GM18870 (cell line): ENCODE results near the gene COLGALT1.
A peak's percentile ranks its signal among the peaks of the same experiment; 100 is the strongest.
"Not testable (repeated sequence)": the region's sequence is repeated elsewhere in the genome, so short reads cannot be mapped to it uniquely, and the experiment has no call there.

ENCODE experiments used
- ATAC-seq: cut with Tn5 transposase; IDR thresholded peaks from one replicate; pipeline ENCODE4 v1.9.1; 2021; ENCODE audit warnings: moderate library complexity; ENCODE audit not compliant: unreplicated experiment

The COLGALT1 gene

GRCh38 chr19:17555480-17555928, at the start of gene COLGALT1:
Gene COLGALT1 (plus strand): TSS chr19:17555649. CDS start chr19:17555714, 65 bp downstream.
- ATAC-seq = peak; percentile 54

GRCh38 chr19:17506745-17507144, 48.7 kb upstream of the COLGALT1 start:
- no peak for ATAC-seq

GRCh38 chr19:17508558-17508933, 46.9 kb upstream of the COLGALT1 start:
- ATAC-seq = not testable (repeated sequence)

- no peak for ATAC-seq
Measured at GRCh38 chr19:17510220-17510993, 45.0 kb upstream of the COLGALT1 start.

GRCh38 chr19:17511724-17512573, 43.5 kb upstream of the COLGALT1 start:
- ATAC-seq = peak; percentile 42

GRCh38 chr19:17512574-17512939, 42.9 kb upstream of the COLGALT1 start:
- ATAC-seq = no peak

GRCh38 chr19:17515408-17516149, 39.9 kb upstream of the COLGALT1 start:
- no peak for ATAC-seq

GRCh38 chr19:17517898-17518297, 37.6 kb upstream of the COLGALT1 start:
- no peak for ATAC-seq

- not testable (repeated sequence) for ATAC-seq
Measured at GRCh38 chr19:17518654-17519053, 36.8 kb upstream of the COLGALT1 start.

- ATAC-seq = no peak
Measured at GRCh38 chr19:17519967-17520366, 35.5 kb upstream of the COLGALT1 start.

- ATAC-seq = no peak
Measured at GRCh38 chr19:17520865-17521264, 34.6 kb upstream of the COLGALT1 start.

- ATAC-seq = peak; percentile 77
Measured at GRCh38 chr19:17522988-17523872, 32.2 kb upstream of the COLGALT1 start.

GRCh38 chr19:17524651-17525050, 30.8 kb upstream of the COLGALT1 start:
- no peak for ATAC-seq

- ATAC-seq = no peak
Measured at GRCh38 chr19:17525141-17525540, 30.3 kb upstream of the COLGALT1 start.

- ATAC-seq = no peak
Measured at GRCh38 chr19:17526922-17527321, 28.5 kb upstream of the COLGALT1 start.

- ATAC-seq = no peak
Measured at GRCh38 chr19:17527326-17527725, 28.1 kb upstream of the COLGALT1 start.

GRCh38 chr19:17528610-17529009, 26.8 kb upstream of the COLGALT1 start:
- ATAC-seq = no peak

GRCh38 chr19:17529239-17530158, 25.9 kb upstream of the COLGALT1 start:
- no peak for ATAC-seq

- ATAC-seq = no peak
Measured at GRCh38 chr19:17530586-17530985, 24.9 kb upstream of the COLGALT1 start.
